Chondrocyte (in vitro differentiated cells): ENCODE results near the gene AXIN1. TPM values are rescaled to one million over a fixed set of nuclear protein-coding genes. Genes with fewer than 3 reads are reported as not detected.

Experiments
- DNase-seq: peaks from one replicate; pipeline ENCODE4 v3.0.0; 2021; ENCODE audit warnings: mixed read lengths, low spot score
- H3K27ac Mint-ChIP-seq: one replicate; pipeline ENCODE4 v1.8.0; 2021; ENCODE audit warnings: mild to moderate bottlenecking, moderate library complexity, mixed read lengths; ENCODE audit not compliant: unreplicated experiment
- H3K27me3 Mint-ChIP-seq: 2 replicates; pipeline ENCODE4 v1.8.0; 2021; ENCODE audit warnings: low read depth, mixed read lengths
- H3K36me3 Mint-ChIP-seq: 2 replicates; pipeline ENCODE4 v1.8.0; 2021; ENCODE audit warnings: low read depth, mixed read lengths
- H3K4me1 Mint-ChIP-seq: 2 replicates; pipeline ENCODE4 v1.8.0; 2021; ENCODE audit warnings: low read depth, mild to moderate bottlenecking, mixed read lengths
- H3K4me3 Mint-ChIP-seq: one replicate; pipeline ENCODE4 v1.8.0; 2021; ENCODE audit warnings: mild to moderate bottlenecking, moderate library complexity, mixed read lengths; ENCODE audit not compliant: unreplicated experiment
- H3K9me3 Mint-ChIP-seq: 2 replicates; pipeline ENCODE4 v1.8.0; 2021; ENCODE audit warnings: low read depth, mixed read lengths
- CTCF ChIP-seq: fragments of 200-600 bp; sonication (generic); IDR thresholded peaks from 2 replicates; pipeline ENCODE4 v1.5.0; 2021; ENCODE audit warnings: antibody characterized with exemption, mild to moderate bottlenecking, moderate library complexity
- total RNA-seq: library from RNA; stranded (reverse); gene quantifications from 3 replicates; pipeline ENCODE4 v1.2.1, GENCODE V29; 2021

The AXIN1 gene
- total RNA-seq, 1 donor from 2014 or later, result 27.2 TPM

- no peak for DNase-seq
- H3K4me3 Mint-ChIP-seq, result peak overlapping the region; percentile 50
- H3K4me1 Mint-ChIP-seq, result peaks cover 2% of the 10 kb centered on the region
- no peaks in the 10 kb centered on the region for H3K9me3 Mint-ChIP-seq
- no peak overlapping the region for H3K27ac Mint-ChIP-seq
- no peaks in the 10 kb centered on the region for H3K27me3 Mint-ChIP-seq
- TF ChIP-seq CTCF, result no peak
- no peaks in the 10 kb centered on the region for H3K36me3 Mint-ChIP-seq
These were observed 71.4 kb downstream of the AXIN1 start for GRCh38 chr16:280991-281659.

GRCh38 chr16:280552-280951 lies 72.0 kb downstream of the AXIN1 start, which contains the start of gene ARHGDIG:
ARHGDIG (plus strand) TSS chr16:280591; CDS start chr16:280681, 90 bp downstream.
- H3K36me3 Mint-ChIP-seq, result no peaks in the 10 kb centered on the region
- H3K4me1 Mint-ChIP-seq, result peaks cover 3% of the 10 kb centered on the region
- no peaks in the 10 kb centered on the region for H3K27me3 Mint-ChIP-seq
- H3K27ac Mint-ChIP-seq, result no peak within 1 kb of the TSS
- no peak for DNase-seq
- peak within 1 kb of the TSS; percentile 50 for H3K4me3 Mint-ChIP-seq
- TF ChIP-seq CTCF, result no peak
- H3K9me3 Mint-ChIP-seq, result no peaks in the 10 kb centered on the region

GRCh38 chr16:280005-280460 lies 72.5 kb downstream of the AXIN1 start:
- H3K4me1 Mint-ChIP-seq, result peaks cover 4% of the 10 kb centered on the region
- TF ChIP-seq CTCF, result no peak
- no peaks in the 10 kb centered on the region for H3K27me3 Mint-ChIP-seq
- DNase-seq, result no peak
- H3K4me3 Mint-ChIP-seq, result no peak overlapping the region
- no peaks in the 10 kb centered on the region for H3K9me3 Mint-ChIP-seq
- H3K36me3 Mint-ChIP-seq, result no peaks in the 10 kb centered on the region
- no peak overlapping the region for H3K27ac Mint-ChIP-seq

GRCh38 chr16:279531-279930 lies 73.0 kb downstream of the AXIN1 start:
- DNase-seq, result no peak
- TF ChIP-seq CTCF, result no peak
- H3K36me3 Mint-ChIP-seq, result no peaks in the 10 kb centered on the region
- H3K27ac Mint-ChIP-seq, result no peak overlapping the region
- no peaks in the 10 kb centered on the region for H3K27me3 Mint-ChIP-seq
- peak overlapping the region; percentile 23 for H3K4me3 Mint-ChIP-seq
- peaks cover 5% of the 10 kb centered on the region for H3K4me1 Mint-ChIP-seq
- no peaks in the 10 kb centered on the region for H3K9me3 Mint-ChIP-seq

- Mint-ChIP-seq H3K4me3 (no peak overlapping the region), H3K9me3 (no peaks in the 10 kb centered on the region), H3K36me3 (no peaks in the 10 kb centered on the region), H3K27ac (no peak overlapping the region), H3K4me1 (peaks cover 5% of the 10 kb centered on the region), H3K27me3 (no peaks in the 10 kb centered on the region)
- no peak for TF ChIP-seq CTCF
- DNase-seq, result no peak
These were observed 73.6 kb downstream of the AXIN1 start for GRCh38 chr16:278863-279366.
